ENCODE measurements around the gene KITLG. TPM values are rescaled to one million over a fixed set of nuclear protein-coding genes. Genes with fewer than 3 reads are reported as not detected.

KITLG gene
- total RNA-seq, 4 donors from 2014 or later = 3.9 to 7.1 (median 4.6) TPM

GRCh38 chr12:88546226-88546625 lies 34.0 kb downstream of the KITLG start:
- intact Hi-C loops (cut with DNase I; ENCODE audit: low total_unique reads) (no loop called here), in situ Hi-C loops (cut with MboI; ENCODE audit: low sequenced_read_pairs in 4 of 4) (no loop called here)
- ATAC-seq (no peak), DNase-seq (no peak)
- TF ChIP-seq CTCF (IDR thresholded peaks at IDR 0.05 in 4 of 5, conservative IDR thresholded peaks at IDR 0.05 in 1 of 5) = no peak
- TF ChIP-seq POLR2A (IDR thresholded peaks at IDR 0.05) = no peak
- H3K4me3 ChIP-seq = no peak overlapping the region
- H3K4me1 ChIP-seq = peaks cover 2 to 3% of the 10 kb centered on the region in 2 donors
- peaks cover 0 to 4% of the 10 kb centered on the region in 2 donors for H3K36me3 ChIP-seq
- H3K27ac ChIP-seq = no peak overlapping the region
- no peaks in the 10 kb centered on the region for H3K9me3 ChIP-seq
- H3K27me3 ChIP-seq = no peaks in the 10 kb centered on the region

- H3K4me1 ChIP-seq = peaks cover 0 to 3% of the 10 kb centered on the region in 2 donors
- H3K27ac ChIP-seq = no peak overlapping the region
- in situ Hi-C loops (cut with MboI; ENCODE audit: low sequenced_read_pairs in 4 of 4) = no loop called here
- no peak for DNase-seq
- no peak for ATAC-seq
- H3K4me3 ChIP-seq = no peak overlapping the region
- TF ChIP-seq POLR2A (IDR thresholded peaks at IDR 0.05) = no peak
- TF ChIP-seq CTCF (IDR thresholded peaks at IDR 0.05 in 4 of 5, conservative IDR thresholded peaks at IDR 0.05 in 1 of 5) = no peak
- H3K9me3 ChIP-seq = no peaks in the 10 kb centered on the region
- H3K27me3 ChIP-seq = no peaks in the 10 kb centered on the region
- peaks cover 0 to 4% of the 10 kb centered on the region in 2 donors for H3K36me3 ChIP-seq
- intact Hi-C loops (cut with DNase I; ENCODE audit: low total_unique reads) = no loop called here
These were observed 35.0 kb downstream of the KITLG start for GRCh38 chr12:88544991-88545980.

GRCh38 chr12:88539893-88540292 lies 40.4 kb downstream of the KITLG start:
- TF ChIP-seq POLR2A (IDR thresholded peaks at IDR 0.05) (no peak), CTCF (IDR thresholded peaks at IDR 0.05 in 4 of 5, conservative IDR thresholded peaks at IDR 0.05 in 1 of 5) (no peak)
- Histone ChIP-seq H3K4me1 (no peaks in the 10 kb centered on the region), H3K36me3 (peaks cover 0 to 2% of the 10 kb centered on the region in 2 donors), H3K27ac (peak overlapping the region in 1 of 4 donors; percentile 26), H3K27me3 (no peaks in the 10 kb centered on the region), H3K9me3 (no peaks in the 10 kb centered on the region), H3K4me3 (no peak overlapping the region)
- intact Hi-C loops (cut with DNase I; ENCODE audit: low total_unique reads) (no loop called here), in situ Hi-C loops (cut with MboI; ENCODE audit: low sequenced_read_pairs in 4 of 4) (no loop called here)
- no peak for ATAC-seq
- no peak for DNase-seq

DNA sequence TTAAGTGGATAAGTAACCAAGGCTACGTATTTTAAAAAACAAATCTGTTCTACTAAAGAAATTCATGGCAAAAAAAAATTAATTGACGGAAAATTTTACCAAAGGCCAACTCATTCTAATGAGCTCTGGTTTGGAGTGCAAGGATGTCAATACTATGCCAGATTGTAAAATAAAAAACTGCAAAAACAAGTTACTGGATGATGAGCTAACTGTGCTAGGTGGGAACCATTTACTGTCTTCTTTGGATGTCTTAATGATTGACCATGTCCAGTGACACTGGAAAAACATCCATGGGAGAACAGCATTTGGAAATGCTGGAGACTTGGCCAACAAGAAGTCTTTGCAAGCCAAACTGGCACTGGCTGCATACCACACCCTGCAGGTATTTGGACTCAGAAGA lies 41.6 kb downstream of the KITLG start:
- in situ Hi-C loops (cut with MboI; ENCODE audit: low sequenced_read_pairs in 4 of 4) (no loop called here), intact Hi-C loops (cut with DNase I; ENCODE audit: low total_unique reads) (no loop called here)
- no peaks in the 10 kb centered on the region for H3K4me1 ChIP-seq
- no peaks in the 10 kb centered on the region for H3K27me3 ChIP-seq
- no peaks in the 10 kb centered on the region for H3K9me3 ChIP-seq
- no peak overlapping the region for H3K27ac ChIP-seq
- no peak overlapping the region for H3K4me3 ChIP-seq
- ATAC-seq (peak in 1 of 2 donors; percentile 64), DNase-seq (peak in 1 of 2 donors; percentile 24)
- no peak for TF ChIP-seq CTCF (IDR thresholded peaks at IDR 0.05 in 4 of 5, conservative IDR thresholded peaks at IDR 0.05 in 1 of 5)
- no peak for TF ChIP-seq POLR2A (IDR thresholded peaks at IDR 0.05)
- H3K36me3 ChIP-seq = no peaks in the 10 kb centered on the region
